GM21619 (cell line): ENCODE data around the gene ITPR1.
"Not testable (repeated sequence)": the region's sequence is repeated elsewhere in the genome, so short reads cannot be mapped to it uniquely, and the experiment has no call there.

Experiments
- ATAC-seq: cut with Tn5 transposase; IDR thresholded peaks from one replicate; pipeline ENCODE4 v1.9.1; 2021; ENCODE audit not compliant: unreplicated experiment

Gene ITPR1

GRCh38 chr3:4493014-4493940 is at the start of gene ITPR1:
TSS of gene ITPR1 (plus strand) at chr3:4493348. CDS start at chr3:4516492, 23,144 bp downstream.
- ATAC-seq, result peak; percentile 91

DNA sequence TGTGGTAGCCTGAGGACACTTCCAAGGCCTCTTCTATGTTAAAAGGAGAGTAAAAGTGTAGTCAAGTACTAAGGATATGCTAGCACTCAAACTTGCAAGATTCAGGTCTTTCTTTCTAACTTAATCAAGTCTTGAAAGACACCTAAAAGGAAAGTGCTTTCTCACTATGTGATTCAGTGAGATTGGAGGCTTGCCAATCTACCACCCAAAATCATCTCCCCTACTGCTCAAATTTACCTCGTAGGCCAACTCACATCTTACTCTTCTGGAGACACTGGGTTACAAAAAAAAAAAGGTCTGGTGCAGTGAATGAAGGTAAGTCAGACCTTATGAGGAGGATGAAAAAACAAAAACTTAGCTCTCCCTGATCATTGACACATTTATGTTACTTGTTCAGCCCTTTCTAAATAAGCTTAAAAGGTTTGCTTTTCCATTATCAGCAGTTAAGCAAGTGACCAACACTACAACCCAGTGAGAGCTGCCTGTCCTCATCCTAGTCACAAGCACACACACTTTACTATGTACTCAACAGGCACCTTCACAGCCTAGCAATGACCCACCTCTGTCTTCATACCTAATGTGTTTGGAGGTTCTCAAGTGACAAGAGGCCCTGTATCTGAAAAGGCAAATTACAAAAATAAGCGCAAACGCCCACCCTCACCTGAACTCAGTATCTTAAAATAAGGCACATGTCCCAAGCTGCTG is 45.7 kb upstream of the ITPR1 start:
- ATAC-seq, result no peak

GRCh38 chr3:4448187-4448586 is 45.0 kb upstream of the ITPR1 start:
- no peak for ATAC-seq

- no peak for ATAC-seq
These were observed 43.9 kb upstream of the ITPR1 start for GRCh38 chr3:4449043-4449805.

DNA sequence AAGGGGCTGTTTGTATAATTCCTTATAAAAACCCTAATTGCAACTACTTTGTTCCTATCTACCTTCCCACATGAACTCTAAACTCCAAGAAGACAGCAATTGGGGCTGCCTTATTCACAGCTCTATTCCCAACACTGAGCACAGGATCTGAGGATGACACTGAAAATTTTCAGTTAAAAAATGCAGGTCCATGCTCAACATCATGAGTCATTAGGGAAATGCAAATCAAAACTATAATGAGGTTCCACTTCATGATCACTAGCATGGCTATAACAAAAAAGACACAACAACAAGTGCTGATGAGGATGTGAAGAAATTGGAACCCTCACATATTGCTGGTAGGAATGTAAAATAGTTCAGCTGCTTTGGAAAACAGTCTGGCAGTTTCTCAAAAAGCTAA is 39.0 kb upstream of the ITPR1 start:
- ATAC-seq, result no peak

- ATAC-seq, result not testable (repeated sequence)
These were observed 36.4 kb upstream of the ITPR1 start for GRCh38 chr3:4456780-4457179.

DNA sequence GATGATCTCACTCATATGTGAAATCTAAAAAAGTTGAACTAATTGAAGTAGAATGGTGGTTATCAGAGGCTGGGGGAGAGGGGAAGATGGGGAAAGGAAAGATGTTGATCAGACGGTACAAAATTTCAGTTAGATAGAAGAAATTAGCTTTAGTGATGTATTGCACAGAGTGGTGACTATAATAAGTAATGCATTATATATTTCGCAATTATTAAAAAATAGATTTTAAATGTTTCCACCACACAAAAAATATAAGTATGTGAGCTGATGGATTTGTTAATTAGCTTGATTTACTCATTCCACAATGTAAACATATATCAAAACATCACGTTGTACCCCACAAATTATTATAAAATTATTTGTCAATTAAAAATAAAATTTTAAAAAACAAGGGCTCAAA is 34.2 kb upstream of the ITPR1 start:
- ATAC-seq, result no peak

- no peak for ATAC-seq
These were observed 32.8 kb upstream of the ITPR1 start for GRCh38 chr3:4460334-4460733.

- ATAC-seq, result no peak
These were observed 31.6 kb upstream of the ITPR1 start for GRCh38 chr3:4461468-4462090.

DNA sequence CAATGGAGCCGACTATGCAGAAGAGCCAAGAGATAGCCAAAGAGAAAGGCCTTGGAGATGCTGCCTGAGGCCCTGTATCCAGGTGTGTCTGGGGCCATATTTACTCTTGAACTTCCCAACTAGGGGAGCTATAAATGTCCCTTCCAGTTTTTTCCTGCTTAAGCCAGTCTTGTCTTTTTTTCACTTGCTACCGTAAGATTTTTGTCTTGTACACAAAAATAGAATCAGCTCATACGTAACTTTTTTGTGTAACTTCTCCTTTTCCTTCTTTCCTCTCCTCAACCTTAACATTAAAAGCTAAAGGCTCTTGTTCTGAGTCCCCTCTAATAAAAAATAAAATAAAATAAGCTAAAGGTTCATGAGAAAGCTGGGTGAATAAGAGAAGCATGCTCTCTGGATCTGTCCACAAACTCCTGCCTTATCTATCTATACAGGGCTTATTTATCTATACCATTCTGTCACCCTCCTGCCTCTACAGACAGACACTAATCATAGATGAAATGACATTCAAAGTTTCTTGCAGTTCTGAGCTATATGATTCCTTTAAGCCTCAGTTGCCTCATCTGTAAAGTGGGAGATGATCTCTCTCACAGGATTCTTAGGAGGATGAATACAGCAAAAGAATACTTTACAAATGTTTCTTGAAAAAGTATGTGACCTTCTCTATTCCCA is 30.6 kb upstream of the ITPR1 start:
- no peak for ATAC-seq

- no peak for ATAC-seq
These were observed 28.6 kb upstream of the ITPR1 start for GRCh38 chr3:4464576-4464975.

DNA sequence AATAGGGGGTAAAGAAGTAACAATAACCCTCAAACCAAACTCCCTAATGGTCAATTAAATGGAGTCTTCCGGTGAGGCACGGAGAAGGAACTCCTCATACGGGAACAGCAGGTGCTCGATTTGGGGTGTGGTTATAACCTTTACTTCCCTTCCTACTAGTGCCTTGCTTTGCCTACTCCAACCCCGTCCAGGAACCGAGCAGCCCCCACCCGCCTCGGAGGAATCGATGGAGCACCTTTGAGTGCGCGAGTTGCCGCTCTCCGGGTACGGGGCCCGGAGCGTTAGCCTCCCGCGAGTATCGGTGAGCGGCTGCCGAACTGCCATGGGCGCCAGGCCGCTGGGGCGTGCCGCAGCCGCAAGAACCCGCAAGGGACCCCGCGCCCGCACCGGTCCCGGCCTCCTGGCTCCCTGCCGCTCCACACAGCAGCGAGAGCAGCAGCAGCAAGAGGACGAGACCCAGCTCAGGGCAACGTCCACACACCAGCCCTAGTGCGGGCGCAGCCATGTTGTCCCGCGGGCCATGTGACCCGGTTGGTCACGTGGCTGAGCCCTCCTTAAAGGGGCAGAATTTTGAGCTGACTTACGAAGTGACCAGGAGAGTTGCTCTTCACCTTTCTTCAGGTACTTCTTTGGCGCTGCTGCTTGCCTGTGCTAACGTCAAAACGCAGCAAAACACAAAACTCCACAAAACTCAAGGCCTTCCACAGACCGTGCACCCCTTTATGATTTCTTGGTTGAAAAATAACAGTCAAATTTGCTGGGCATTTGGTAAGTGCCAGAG is 26.2 kb upstream of the ITPR1 start, which contains the start of gene SUMF1:
TSS of gene SUMF1 (minus strand) at position 529 of the 781 bp plus-strand sequence. CDS start at position 505, 24 bp downstream.
- peak; percentile 100 for ATAC-seq

GRCh38 chr3:4467522-4467867 is 25.7 kb upstream of the ITPR1 start:
- no peak for ATAC-seq

DNA sequence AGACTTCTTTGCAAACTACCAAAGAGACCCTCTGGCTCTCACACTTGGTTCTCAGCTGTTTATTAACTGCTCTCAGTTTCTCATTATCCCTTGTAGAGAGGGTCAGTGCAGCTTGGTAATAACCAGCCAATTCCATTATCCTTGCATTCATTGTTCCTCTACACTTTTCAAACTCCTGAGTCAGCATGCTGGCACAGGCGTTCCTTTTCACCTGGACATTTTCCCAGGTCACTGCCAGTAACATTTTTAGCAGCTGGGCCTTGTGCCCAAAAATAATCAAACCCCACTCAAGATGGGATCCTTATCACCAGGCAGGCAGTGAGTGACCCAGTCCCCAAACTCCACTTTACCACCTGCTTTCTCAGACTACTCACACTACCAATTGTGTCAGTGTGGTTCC is 21.2 kb upstream of the ITPR1 start:
- ATAC-seq, result no peak

DNA sequence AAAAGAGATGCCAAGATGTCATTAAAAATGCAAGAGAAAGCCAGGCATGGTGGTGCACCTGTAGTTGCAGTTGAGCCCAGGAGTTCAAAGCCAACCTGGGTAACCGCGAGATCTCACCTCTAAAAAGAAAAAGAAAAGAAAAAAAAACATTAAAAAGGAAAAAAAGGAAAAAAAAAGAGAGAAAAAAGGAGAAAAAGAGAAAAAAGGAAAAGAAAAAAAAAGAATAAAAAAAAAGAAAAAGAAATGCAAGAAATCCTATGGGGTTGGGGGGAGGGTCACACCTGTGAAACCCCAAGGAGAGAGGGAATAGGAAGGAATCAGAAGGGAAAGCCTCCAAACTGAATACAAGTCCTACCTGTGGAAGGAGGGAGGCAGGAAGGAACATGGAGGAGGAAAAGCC is 20.8 kb upstream of the ITPR1 start:
- ATAC-seq, result no peak

DNA sequence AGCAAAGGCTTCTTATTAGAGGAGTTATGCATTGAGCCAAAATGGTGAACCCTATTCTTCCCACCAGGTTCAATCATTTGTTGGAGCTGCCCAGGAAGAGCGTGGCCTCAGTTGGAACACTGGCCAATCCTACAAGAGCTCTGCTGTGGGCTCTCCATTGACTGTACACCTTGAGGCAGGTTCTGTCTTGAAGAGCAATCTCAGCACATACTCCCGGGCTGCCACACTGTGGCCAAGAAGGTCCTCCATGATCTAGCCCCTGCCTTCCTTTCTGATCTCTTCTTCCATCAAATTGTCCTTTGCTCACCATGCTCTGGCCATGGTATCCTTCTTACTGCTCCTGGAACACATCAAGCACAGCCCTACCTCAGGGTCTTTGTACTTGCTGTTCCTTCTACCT is 20.4 kb upstream of the ITPR1 start:
- no peak for ATAC-seq

GRCh38 chr3:4474683-4475490 is 18.3 kb upstream of the ITPR1 start:
- peak; percentile 68 for ATAC-seq

- ATAC-seq, result no peak
These were observed 17.3 kb upstream of the ITPR1 start for GRCh38 chr3:4475804-4476203.

GRCh38 chr3:4476496-4476895 is 16.7 kb upstream of the ITPR1 start:
- ATAC-seq, result no peak
